Suppressor macrophage treated with lipopolysaccharide for 1 hour (primary cell): ENCODE data around the gene KLB.

Experiments used
- DNase-seq, 3 donors: peaks; one replicate each; pipeline ENCODE4 v3.0.0-alpha.2; 2020 to 2022

Gene KLB

GRCh38 chr4:39466747-39467146 lies 60.0 kb downstream of the KLB start:
- no peak for DNase-seq

- DNase-seq: no peak
Measured at GRCh38 chr4:39467464-39467863, 60.7 kb downstream of the KLB start.

GRCh38 chr4:39469429-39470077 lies 62.8 kb downstream of the KLB start:
- DNase-seq: peak; percentile 75 to 93 (median 92)

- no peak for DNase-seq
Measured at GRCh38 chr4:39470402-39470801, 63.7 kb downstream of the KLB start.

GRCh38 chr4:39472396-39472795 lies 65.7 kb downstream of the KLB start:
- no peak for DNase-seq

- DNase-seq: no peak
Measured at GRCh38 chr4:39476187-39476895, 69.6 kb downstream of the KLB start.

- DNase-seq: no peak
Measured at GRCh38 chr4:39480251-39480650, 73.5 kb downstream of the KLB start.

GRCh38 chr4:39480902-39481695 lies 74.4 kb downstream of the KLB start:
- peak; percentile 35 to 47 (median 44) for DNase-seq

GRCh38 chr4:39484582-39485272 lies 78.0 kb downstream of the KLB start:
- DNase-seq: peak; percentile 43 to 74 (median 63)

- DNase-seq: peak; percentile 24 to 44 (median 27)
Measured at GRCh38 chr4:39486221-39486804, 79.6 kb downstream of the KLB start.

GRCh38 chr4:39490322-39490721 lies 83.6 kb downstream of the KLB start:
- no peak for DNase-seq

- DNase-seq: no peak
Measured at GRCh38 chr4:39494354-39494753, 87.6 kb downstream of the KLB start.

GRCh38 chr4:39495446-39496213 lies 88.9 kb downstream of the KLB start:
- no peak for DNase-seq

GRCh38 chr4:39497909-39498726 lies 91.4 kb downstream of the KLB start:
- no peak for DNase-seq

- no peak for DNase-seq
Measured at GRCh38 chr4:39498727-39499020, 91.9 kb downstream of the KLB start.
